Fibroblast of the conjunctiva (primary cell): ENCODE data around the gene RRP12.

Source experiments
- DNase-seq: peaks from one replicate; pipeline ENCODE4 v3.0.0-alpha.2; 2010; ENCODE audit warnings: low read depth

Gene RRP12

DNA sequence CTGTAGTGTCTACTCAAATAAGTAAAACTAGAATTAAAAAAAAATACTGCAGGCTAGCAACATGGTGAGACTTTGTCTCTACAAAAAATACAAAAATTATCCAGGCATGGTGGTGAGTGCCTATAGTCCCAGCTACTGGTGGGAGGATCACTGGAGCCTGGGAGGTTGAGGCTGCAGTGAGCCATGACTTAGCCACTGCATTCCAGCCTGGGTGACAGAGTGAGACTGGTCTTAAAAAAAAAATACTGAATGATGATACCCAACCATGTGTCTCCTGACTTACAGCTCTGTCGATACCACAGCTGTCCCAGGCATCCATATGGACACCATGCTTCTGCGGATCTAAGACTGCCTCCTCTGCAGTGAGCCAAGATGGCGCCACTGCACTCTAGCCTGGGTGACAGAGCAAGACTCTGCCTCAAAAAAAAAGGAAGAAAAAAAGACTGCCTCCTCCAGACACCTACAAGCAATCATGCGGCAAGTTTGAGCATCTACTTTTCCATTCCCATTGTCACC lies 90.0 kb downstream of the RRP12 start:
- no peak for DNase-seq

DNA sequence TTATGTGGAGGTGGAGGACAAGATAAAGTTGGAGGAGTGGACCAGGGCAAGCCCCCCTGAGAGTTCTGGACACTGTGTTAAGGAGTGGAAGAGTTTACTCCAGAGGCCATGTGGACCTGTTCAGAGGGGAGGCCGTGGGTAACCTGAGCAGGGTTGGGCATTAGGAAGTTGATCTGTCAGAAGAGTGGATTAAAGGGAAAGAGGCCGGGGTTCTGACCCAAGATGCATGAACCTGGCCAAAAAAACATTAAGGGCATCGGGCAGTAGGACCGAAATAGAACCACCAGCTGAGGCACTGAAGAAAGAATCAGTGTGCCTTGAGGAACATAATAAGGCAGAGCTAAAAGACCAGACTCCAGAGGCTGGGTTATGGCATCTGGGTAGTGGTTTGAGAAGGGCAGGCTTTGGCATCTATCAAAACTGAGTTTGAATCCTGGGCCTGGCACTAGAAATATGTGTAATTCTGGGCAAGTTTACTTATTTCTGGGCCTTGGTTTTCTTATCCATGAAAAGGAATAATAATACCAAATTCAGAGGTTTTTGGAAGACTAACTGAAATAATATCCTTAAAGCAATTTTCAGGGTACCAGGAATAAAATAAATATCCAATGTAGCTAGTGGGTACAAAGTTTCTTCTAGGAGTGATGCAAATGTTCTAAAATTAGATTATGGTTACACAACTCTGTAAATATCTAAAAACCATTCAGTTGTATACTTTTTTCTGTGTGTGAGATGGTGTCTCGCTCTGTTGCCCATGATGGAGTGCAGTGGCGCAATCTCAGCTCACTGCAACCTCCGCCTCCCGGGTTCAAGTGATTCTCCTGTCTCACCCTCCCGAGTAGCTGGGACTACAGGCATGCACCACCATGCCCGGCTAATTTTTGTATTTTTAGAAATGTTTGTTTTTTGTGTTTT lies 93.0 kb downstream of the RRP12 start:
- no peak for DNase-seq

DNA sequence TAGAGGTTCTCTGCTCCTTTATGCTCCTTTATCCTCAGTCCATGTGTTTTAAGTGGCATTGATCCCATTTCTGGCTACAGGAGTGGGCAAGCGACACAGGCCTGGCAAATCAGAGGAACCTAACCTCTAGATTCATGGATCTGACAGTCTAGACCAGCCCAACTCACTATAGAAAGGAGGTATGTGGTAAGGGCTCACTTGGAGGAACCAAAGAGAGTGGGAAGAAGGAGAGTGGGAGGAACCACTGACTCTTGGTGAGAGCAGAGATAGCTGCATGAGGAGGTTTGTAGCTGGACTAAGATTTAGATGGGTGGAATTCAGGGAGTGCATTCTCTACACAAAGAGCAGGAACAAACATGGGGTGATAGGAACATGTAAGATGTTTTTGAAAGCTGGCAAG lies 93.7 kb downstream of the RRP12 start:
- DNase-seq, result no peak
